ENCODE results near the gene MRPL44.

Gene MRPL44

DNA sequence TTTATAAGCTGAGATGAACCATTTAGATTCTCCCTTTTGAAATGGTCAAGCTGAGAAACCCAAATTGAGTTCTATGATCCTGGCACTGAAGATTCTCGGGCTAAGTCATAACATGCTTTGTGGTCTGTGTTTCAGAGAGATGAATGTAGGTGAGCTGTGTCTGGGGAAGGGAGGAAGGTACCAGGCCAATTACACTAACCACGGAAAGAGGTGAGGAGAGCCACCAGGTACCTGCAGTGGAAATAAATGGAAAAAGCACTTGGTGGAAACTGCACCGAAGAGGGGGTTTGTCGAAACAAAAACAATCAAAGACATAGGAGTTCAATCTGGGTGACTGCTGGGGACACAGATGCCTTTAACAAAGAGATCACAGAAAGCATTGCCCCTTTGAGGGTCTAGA is 963 bp upstream of the MRPL44 start:
- H3K4me3 ChIP-seq (ENCODE audit: low read length): no peak overlapping the region
- no peak for DNase-seq (ENCODE audit: low read depth)
- TF ChIP-seq, protein P1, sequence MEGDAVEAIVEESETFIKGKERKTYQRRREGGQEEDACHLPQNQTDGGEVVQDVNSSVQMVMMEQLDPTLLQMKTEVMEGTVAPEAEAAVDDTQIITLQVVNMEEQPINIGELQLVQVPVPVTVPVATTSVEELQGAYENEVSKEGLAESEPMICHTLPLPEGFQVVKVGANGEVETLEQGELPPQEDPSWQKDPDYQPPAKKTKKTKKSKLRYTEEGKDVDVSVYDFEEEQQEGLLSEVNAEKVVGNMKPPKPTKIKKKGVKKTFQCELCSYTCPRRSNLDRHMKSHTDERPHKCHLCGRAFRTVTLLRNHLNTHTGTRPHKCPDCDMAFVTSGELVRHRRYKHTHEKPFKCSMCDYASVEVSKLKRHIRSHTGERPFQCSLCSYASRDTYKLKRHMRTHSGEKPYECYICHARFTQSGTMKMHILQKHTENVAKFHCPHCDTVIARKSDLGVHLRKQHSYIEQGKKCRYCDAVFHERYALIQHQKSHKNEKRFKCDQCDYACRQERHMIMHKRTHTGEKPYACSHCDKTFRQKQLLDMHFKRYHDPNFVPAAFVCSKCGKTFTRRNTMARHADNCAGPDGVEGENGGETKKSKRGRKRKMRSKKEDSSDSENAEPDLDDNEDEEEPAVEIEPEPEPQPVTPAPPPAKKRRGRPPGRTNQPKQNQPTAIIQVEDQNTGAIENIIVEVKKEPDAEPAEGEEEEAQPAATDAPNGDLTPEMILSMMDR (conservative IDR thresholded peaks at IDR 0.05; ENCODE audit: low read length): no peak

DNA sequence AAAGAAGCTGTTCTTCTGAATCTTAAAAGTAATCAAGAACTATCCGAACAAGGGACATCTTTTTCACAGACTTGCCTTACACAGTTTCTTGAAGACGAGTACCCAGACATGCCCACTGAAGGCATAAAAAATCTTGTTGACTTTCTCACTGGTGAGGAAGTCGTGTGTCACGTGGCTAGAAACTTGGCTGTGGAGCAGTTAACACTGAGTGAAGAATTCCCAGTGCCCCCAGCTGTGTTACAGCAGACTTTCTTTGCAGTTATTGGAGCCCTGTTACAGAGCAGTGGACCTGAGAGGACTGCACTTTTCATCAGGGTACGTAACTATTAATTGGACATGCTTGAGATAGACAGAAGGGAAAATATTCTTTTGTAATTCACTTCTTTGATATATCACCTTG is 2.4 kb downstream of the MRPL44 start:
- TF ChIP-seq, protein P1 (conservative IDR thresholded peaks at IDR 0.05; ENCODE audit: low read length): no peak
- DNase-seq (ENCODE audit: low read depth): peak; percentile 56
- peak overlapping the region; percentile 4 for H3K4me3 ChIP-seq (ENCODE audit: low read length)

DNA sequence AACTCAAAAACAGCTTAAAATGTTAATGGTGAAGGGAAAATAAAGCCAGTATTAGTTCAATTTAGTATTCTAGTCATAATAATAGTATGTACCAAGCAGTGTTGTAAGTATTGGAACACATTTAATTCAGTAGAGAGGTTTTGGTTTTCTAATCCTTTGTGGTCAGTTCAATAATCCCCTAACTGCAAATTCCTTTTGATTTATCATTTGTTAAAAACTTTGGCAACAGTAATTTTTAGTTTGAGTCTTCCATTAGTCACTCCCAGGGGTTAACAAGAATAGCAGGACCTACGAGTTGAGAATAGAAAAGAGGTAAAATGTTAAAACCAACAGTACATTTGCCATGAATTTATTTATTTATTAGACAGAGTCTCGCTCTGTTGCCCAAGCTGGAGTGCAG is 10.7 kb downstream of the MRPL44 start:
- DNase-seq (ENCODE audit: low read depth): peak; percentile 62
- TF ChIP-seq, protein P1 (conservative IDR thresholded peaks at IDR 0.05; ENCODE audit: low read length): no peak
- H3K4me3 ChIP-seq (ENCODE audit: low read length): no peak overlapping the region

DNA sequence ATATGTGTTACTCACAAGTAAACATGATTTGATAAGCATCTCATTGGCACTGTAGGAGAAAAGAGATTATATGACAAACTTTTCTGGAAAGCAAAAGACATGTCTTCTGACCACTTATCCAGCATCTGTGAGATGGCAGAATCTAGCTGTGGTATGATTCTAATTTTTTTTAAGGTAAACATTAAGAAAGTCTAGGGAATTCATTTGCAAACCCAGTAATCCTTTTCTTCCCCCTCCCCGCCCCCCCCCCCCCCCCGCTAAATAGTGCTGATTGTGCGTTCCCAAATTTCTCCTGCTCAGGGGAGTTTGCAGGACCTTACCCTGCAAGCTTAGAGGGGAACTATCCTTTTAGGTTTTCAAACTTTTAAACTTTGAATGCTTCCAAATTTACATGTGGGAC is 12.1 kb downstream of the MRPL44 start:
- H3K4me3 ChIP-seq (ENCODE audit: low read length): no peak overlapping the region
- DNase-seq (ENCODE audit: low read depth): no peak
- TF ChIP-seq, protein P1 (conservative IDR thresholded peaks at IDR 0.05; ENCODE audit: low read length): no peak

DNA sequence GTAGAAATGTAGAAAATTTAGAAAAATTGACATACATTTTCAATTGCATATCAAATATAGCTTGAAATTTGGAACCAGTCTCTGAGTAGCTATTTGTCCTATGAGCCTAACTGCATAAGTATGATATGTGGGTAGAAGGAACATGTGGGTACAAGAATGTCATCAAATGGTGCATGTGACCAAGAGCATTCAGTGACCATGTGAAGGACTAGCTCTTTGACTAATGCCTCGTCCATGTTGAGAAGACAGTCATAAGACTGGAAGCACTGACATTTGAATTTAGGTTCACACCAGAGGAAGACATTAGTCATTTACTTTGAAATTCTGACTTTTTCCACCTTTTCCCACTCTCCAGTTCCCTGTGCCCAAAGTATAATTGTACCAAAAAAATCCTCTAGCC is 12.6 kb downstream of the MRPL44 start:
- DNase-seq (ENCODE audit: low read depth): peak; percentile 60
- TF ChIP-seq, protein P1 (conservative IDR thresholded peaks at IDR 0.05; ENCODE audit: low read length): no peak
- no peak overlapping the region for H3K4me3 ChIP-seq (ENCODE audit: low read length)

DNA sequence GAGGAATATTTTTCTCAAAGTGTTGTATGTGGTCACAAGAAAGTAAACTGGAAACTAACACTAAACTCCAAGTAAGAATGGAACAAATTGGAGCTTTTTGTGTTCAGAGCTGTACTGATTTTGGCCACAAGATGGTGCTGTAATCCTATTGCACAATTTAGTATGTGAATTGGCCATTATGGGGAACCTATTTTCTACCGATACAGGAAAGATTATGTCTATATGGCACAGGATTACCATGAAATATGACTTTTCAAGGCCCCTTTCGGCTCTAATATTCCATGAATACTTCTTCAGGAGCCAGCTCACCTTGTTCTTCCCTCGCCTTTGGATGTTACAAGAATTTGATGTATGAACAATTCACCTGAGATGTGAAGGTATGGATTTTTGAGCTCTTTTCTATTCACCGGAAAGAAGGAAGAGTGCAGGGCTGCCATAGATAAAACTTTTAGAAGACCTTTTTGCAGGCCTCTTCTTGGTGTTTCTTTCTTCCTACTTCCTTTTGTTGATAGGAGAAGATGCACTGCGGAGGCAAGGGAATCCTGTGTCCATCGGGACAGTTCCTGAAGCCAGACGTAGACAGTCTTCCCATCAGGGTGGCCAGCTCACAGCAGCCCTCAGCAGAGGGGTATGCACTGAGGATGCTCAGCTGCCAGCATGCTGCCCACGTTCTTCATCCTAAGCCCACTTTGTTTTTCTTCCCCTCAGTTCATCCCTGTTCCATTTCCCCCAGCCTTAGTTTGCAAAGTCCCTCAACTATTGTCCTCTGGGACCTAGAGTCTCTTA is 13.3 kb downstream of the MRPL44 start:
- DNase-seq (ENCODE audit: low read depth): peak; percentile 67
- H3K4me3 ChIP-seq (ENCODE audit: low read length): no peak overlapping the region
- TF ChIP-seq, protein P1 (conservative IDR thresholded peaks at IDR 0.05; ENCODE audit: low read length): peak; percentile 96

DNA sequence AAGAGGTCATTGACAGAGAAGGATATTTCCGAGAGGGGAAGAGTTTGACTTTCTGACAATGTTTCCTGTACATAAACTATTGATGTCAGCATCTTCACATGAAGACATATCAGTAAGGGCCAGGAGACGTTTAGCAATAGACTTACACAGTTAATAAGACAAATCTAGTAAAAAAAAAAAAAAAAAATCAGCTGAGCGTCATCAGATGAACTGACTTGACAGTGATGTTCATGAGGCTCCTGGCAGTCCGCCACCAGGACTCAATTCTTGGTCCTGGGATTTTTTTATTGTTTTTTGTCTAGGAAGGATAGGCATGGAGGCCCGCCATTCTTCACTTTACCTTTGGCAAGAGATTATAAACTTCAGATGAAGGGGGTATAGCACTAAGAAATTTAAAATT is 14.5 kb downstream of the MRPL44 start:
- TF ChIP-seq, protein P1 (conservative IDR thresholded peaks at IDR 0.05; ENCODE audit: low read length): no peak

More for the DNA sequence above, 14.5 kb downstream of the MRPL44 start:
- H3K4me3 ChIP-seq (ENCODE audit: low read length): no peak overlapping the region
- DNase-seq (ENCODE audit: low read depth): no peak

All from AG10803 (cell line).